Activated naive CD8-positive, alpha-beta T cell treated with anti-CD3 and anti-CD28 coated beads, Interleukin-2, amount 10 ng/mL, durations not matched to agents 7 days and 5 days (primary cell): ENCODE measurements around the gene DNAI7. TPM values are rescaled to one million over a fixed set of nuclear protein-coding genes. Genes with fewer than 3 reads are reported as not detected.

Experiments used
- ATAC-seq: fragments of 150-1000 bp; cut with Tn5 transposase; one replicate; pipeline ENCODE4 v1.10.0; 2021; ENCODE audit warnings: low read depth, moderate library complexity
- POLR2A ChIA-PET: fragments of 350-600 bp; sonication (Branson Sonifier 250); formaldehyde crosslinking; loops from one replicate; lab custom pipeline; 2021; ENCODE audit warnings: antibody characterized with exemption; lab: Charles Lee
- DNase-seq: peaks from one replicate; pipeline ENCODE4 v3.0.0; 2021
- H3K27ac Mint-ChIP-seq: one replicate; pipeline ENCODE4 v1.8.0; 2022; ENCODE audit warnings: mild to moderate bottlenecking, mixed read lengths
- H3K27me3 Mint-ChIP-seq: one replicate; pipeline ENCODE4 v1.8.0; 2022; ENCODE audit warnings: mild to moderate bottlenecking, moderate library complexity, mixed read lengths
- H3K36me3 Mint-ChIP-seq: one replicate; pipeline ENCODE4 v1.8.0; 2021; ENCODE audit warnings: mild to moderate bottlenecking, mixed read lengths
- H3K4me1 Mint-ChIP-seq: one replicate; pipeline ENCODE4 v1.8.0; 2021; ENCODE audit warnings: mixed read lengths
- H3K4me3 Mint-ChIP-seq: one replicate; pipeline ENCODE4 v1.8.0; 2022; ENCODE audit warnings: mild to moderate bottlenecking, moderate library complexity, mixed read lengths
- H3K9me3 Mint-ChIP-seq: one replicate; pipeline ENCODE4 v1.8.0; 2021; ENCODE audit warnings: mixed read lengths
- total RNA-seq, 2 experiments: library from RNA; stranded (reverse); gene quantifications; one replicate each; pipeline ENCODE4 v1.2.3, GENCODE V29; 2021

Gene DNAI7
- total RNA-seq, 2 experiments from 2014 or later, result 0.14 TPM; not detected in 1

GRCh38 chr12:25152055-25152454 is 42.9 kb downstream of the DNAI7 start:
- no peak overlapping the region for H3K27ac Mint-ChIP-seq
- POLR2A ChIA-PET, result interaction anchor here (0.7 kb wide), 1 partner anchor 12 kb away, joined by 3 read pairs; no protein-coding TSS in a partner anchor
- no peaks in the 10 kb centered on the region for H3K27me3 Mint-ChIP-seq
- DNase-seq (no peak), ATAC-seq (no peak)
- no peaks in the 10 kb centered on the region for H3K36me3 Mint-ChIP-seq
- H3K9me3 Mint-ChIP-seq, result no peaks in the 10 kb centered on the region
- peaks cover 5% of the 10 kb centered on the region for H3K4me1 Mint-ChIP-seq
- H3K4me3 Mint-ChIP-seq, result no peak overlapping the region

GRCh38 chr12:25151476-25151875 is 43.5 kb downstream of the DNAI7 start:
- no peak for DNase-seq
- Mint-ChIP-seq H3K9me3 (no peaks in the 10 kb centered on the region), H3K36me3 (no peaks in the 10 kb centered on the region), H3K4me1 (peaks cover 5% of the 10 kb centered on the region), H3K27ac (no peak overlapping the region), H3K27me3 (no peaks in the 10 kb centered on the region), H3K4me3 (no peak overlapping the region)
- no peak for ATAC-seq
- POLR2A ChIA-PET, result interaction anchor here (0.7 kb wide), 1 partner anchor 11 kb away, joined by 3 read pairs; no protein-coding TSS in a partner anchor

- POLR2A ChIA-PET, result no interaction called here
- H3K9me3 Mint-ChIP-seq, result no peaks in the 10 kb centered on the region
- no peak for ATAC-seq
- no peaks in the 10 kb centered on the region for H3K4me1 Mint-ChIP-seq
- no peaks in the 10 kb centered on the region for H3K36me3 Mint-ChIP-seq
- no peak overlapping the region for H3K27ac Mint-ChIP-seq
- no peak overlapping the region for H3K4me3 Mint-ChIP-seq
- no peak for DNase-seq
- no peaks in the 10 kb centered on the region for H3K27me3 Mint-ChIP-seq
Measured at GRCh38 chr12:25146686-25147085, 48.3 kb downstream of the DNAI7 start.

GRCh38 chr12:25135531-25136154 is 59.3 kb downstream of the DNAI7 start:
- POLR2A ChIA-PET, result no interaction called here
- no peaks in the 10 kb centered on the region for H3K9me3 Mint-ChIP-seq
- no peak overlapping the region for H3K4me3 Mint-ChIP-seq
- H3K4me1 Mint-ChIP-seq, result no peaks in the 10 kb centered on the region
- no peak overlapping the region for H3K27ac Mint-ChIP-seq
- no peak for DNase-seq
- H3K36me3 Mint-ChIP-seq, result peaks cover 1% of the 10 kb centered on the region
- peaks cover 10% of the 10 kb centered on the region for H3K27me3 Mint-ChIP-seq
- no peak for ATAC-seq

GRCh38 chr12:25131270-25131669 is 63.7 kb downstream of the DNAI7 start:
- ATAC-seq (no peak), DNase-seq (no peak)
- Mint-ChIP-seq H3K27me3 (peaks cover 8% of the 10 kb centered on the region), H3K4me3 (no peak overlapping the region), H3K4me1 (no peaks in the 10 kb centered on the region), H3K36me3 (no peaks in the 10 kb centered on the region), H3K9me3 (no peaks in the 10 kb centered on the region), H3K27ac (no peak overlapping the region)
- POLR2A ChIA-PET, result no interaction called here

GRCh38 chr12:25130741-25131188 is 64.2 kb downstream of the DNAI7 start:
- Mint-ChIP-seq H3K9me3 (no peaks in the 10 kb centered on the region), H3K4me1 (no peaks in the 10 kb centered on the region), H3K4me3 (no peak overlapping the region), H3K27me3 (peaks cover 8% of the 10 kb centered on the region), H3K27ac (no peak overlapping the region), H3K36me3 (no peaks in the 10 kb centered on the region)
- POLR2A ChIA-PET, result no interaction called here
- DNase-seq, result no peak
- ATAC-seq, result no peak

- DNase-seq (no peak), ATAC-seq (no peak)
- Mint-ChIP-seq H3K27ac (no peak overlapping the region), H3K36me3 (no peaks in the 10 kb centered on the region), H3K27me3 (peaks cover 2% of the 10 kb centered on the region), H3K4me3 (no peak overlapping the region), H3K9me3 (no peaks in the 10 kb centered on the region), H3K4me1 (no peaks in the 10 kb centered on the region)
- POLR2A ChIA-PET, result no interaction called here
Measured at GRCh38 chr12:25126746-25127145, 68.2 kb downstream of the DNAI7 start.

- no peak for ATAC-seq
- no peak overlapping the region for H3K4me3 Mint-ChIP-seq
- no peaks in the 10 kb centered on the region for H3K27me3 Mint-ChIP-seq
- DNase-seq, result no peak
- no peak overlapping the region for H3K27ac Mint-ChIP-seq
- H3K4me1 Mint-ChIP-seq, result no peaks in the 10 kb centered on the region
- no peaks in the 10 kb centered on the region for H3K9me3 Mint-ChIP-seq
- no peaks in the 10 kb centered on the region for H3K36me3 Mint-ChIP-seq
- POLR2A ChIA-PET, result no interaction called here
Measured at GRCh38 chr12:25126101-25126500, 68.9 kb downstream of the DNAI7 start.

- Mint-ChIP-seq H3K4me3 (no peak overlapping the region), H3K4me1 (peaks cover 1% of the 10 kb centered on the region), H3K9me3 (no peaks in the 10 kb centered on the region), H3K36me3 (no peaks in the 10 kb centered on the region), H3K27me3 (no peaks in the 10 kb centered on the region), H3K27ac (no peak overlapping the region)
- POLR2A ChIA-PET, result no interaction called here
- no peak for DNase-seq
- no peak for ATAC-seq
Measured at GRCh38 chr12:25124493-25124892, 70.5 kb downstream of the DNAI7 start.

- H3K4me1 Mint-ChIP-seq, result peaks cover 1% of the 10 kb centered on the region
- no peak for DNase-seq
- H3K27me3 Mint-ChIP-seq, result no peaks in the 10 kb centered on the region
- POLR2A ChIA-PET, result no interaction called here
- ATAC-seq, result no peak
- H3K4me3 Mint-ChIP-seq, result no peak overlapping the region
- no peak overlapping the region for H3K27ac Mint-ChIP-seq
- no peaks in the 10 kb centered on the region for H3K9me3 Mint-ChIP-seq
- no peaks in the 10 kb centered on the region for H3K36me3 Mint-ChIP-seq
Measured at GRCh38 chr12:25123126-25123525, 71.8 kb downstream of the DNAI7 start.

- no peak overlapping the region for H3K27ac Mint-ChIP-seq
- no peaks in the 10 kb centered on the region for H3K36me3 Mint-ChIP-seq
- H3K27me3 Mint-ChIP-seq, result no peaks in the 10 kb centered on the region
- no peak overlapping the region for H3K4me3 Mint-ChIP-seq
- ATAC-seq, result no peak
- POLR2A ChIA-PET, result no interaction called here
- H3K4me1 Mint-ChIP-seq, result peaks cover 1% of the 10 kb centered on the region
- H3K9me3 Mint-ChIP-seq, result no peaks in the 10 kb centered on the region
- no peak for DNase-seq
Measured at GRCh38 chr12:25121916-25122315, 73.0 kb downstream of the DNAI7 start.

- POLR2A ChIA-PET, result no interaction called here
- no peak for DNase-seq
- Mint-ChIP-seq H3K4me1 (peaks cover 1% of the 10 kb centered on the region), H3K27ac (no peak overlapping the region), H3K9me3 (no peaks in the 10 kb centered on the region), H3K4me3 (no peak overlapping the region), H3K36me3 (no peaks in the 10 kb centered on the region), H3K27me3 (no peaks in the 10 kb centered on the region)
- ATAC-seq, result no peak
Measured at GRCh38 chr12:25121110-25121509, 73.8 kb downstream of the DNAI7 start.

GRCh38 chr12:25119020-25119419 is 75.9 kb downstream of the DNAI7 start:
- ATAC-seq, result no peak
- Mint-ChIP-seq H3K4me3 (no peak overlapping the region), H3K36me3 (no peaks in the 10 kb centered on the region), H3K4me1 (peaks cover 3% of the 10 kb centered on the region), H3K27me3 (no peaks in the 10 kb centered on the region), H3K9me3 (no peaks in the 10 kb centered on the region), H3K27ac (no peak overlapping the region)
- DNase-seq, result no peak
- POLR2A ChIA-PET, result no interaction called here

GRCh38 chr12:25115677-25116076 is 79.3 kb downstream of the DNAI7 start:
- H3K36me3 Mint-ChIP-seq, result no peaks in the 10 kb centered on the region
- H3K27ac Mint-ChIP-seq, result no peak overlapping the region
- no peaks in the 10 kb centered on the region for H3K9me3 Mint-ChIP-seq
- ATAC-seq (no peak), DNase-seq (no peak)
- H3K27me3 Mint-ChIP-seq, result no peaks in the 10 kb centered on the region
- H3K4me3 Mint-ChIP-seq, result no peak overlapping the region
- POLR2A ChIA-PET, result no interaction called here
- H3K4me1 Mint-ChIP-seq, result peaks cover 3% of the 10 kb centered on the region
